ENCODE results near the gene CYP11A1.

GRCh38 chr15:74312445-74313007, 54.9 kb downstream of the CYP11A1 start:
- TF ChIP-seq CTCF (IDR thresholded peaks at IDR 0.05; ENCODE audit: low read length): no peak
- no peak for TF ChIP-seq EZH2 (optimal IDR thresholded peaks at IDR 0.05; ENCODE audit: low read depth, low read length)
- no peak for TF ChIP-seq EZH2phosphoT487 (IDR thresholded peaks at IDR 0.05; ENCODE audit: low read length)

Measured in MM.1S (cell line).